GM21576 (cell line): Measurements from ENCODE around the gene ENTHD1.

Experiments used
- ATAC-seq: cut with Tn5 transposase; IDR thresholded peaks from one replicate; pipeline ENCODE4 v1.9.1; 2021; ENCODE audit warnings: mild to moderate bottlenecking, moderate library complexity; ENCODE audit not compliant: unreplicated experiment

Gene ENTHD1

GRCh38 chr22:39800790-39801520 lies 92.6 kb downstream of the ENTHD1 start:
- no peak for ATAC-seq

DNA sequence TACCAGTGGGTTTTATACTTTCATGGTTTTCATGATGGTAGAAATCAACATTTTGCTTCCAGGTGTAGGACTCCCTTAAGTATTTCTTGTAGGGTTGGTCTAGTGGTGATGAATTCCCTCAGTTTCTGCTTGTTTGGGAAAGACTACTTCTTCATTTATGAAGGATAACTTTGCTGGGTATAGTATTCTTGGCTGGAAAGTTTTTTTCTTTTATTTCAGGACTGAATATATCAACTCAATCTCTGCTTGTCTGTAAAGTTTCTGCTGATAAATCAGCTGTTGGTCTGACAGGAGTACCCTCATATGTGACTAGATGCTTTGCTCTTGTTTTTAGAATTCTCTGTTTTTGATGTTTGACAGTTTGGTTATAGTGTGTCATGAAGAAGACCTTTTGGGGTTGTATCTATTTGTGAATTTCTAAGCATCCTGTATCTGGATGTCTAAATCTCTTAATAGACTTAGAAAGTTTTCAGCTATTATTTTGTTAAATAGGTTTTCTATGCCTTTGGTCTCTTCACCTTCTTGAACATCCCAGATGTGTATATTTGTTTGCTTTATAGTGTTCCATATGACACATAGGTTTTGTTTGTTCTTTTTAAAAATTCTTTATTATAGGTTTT lies 95.9 kb downstream of the ENTHD1 start:
- no peak for ATAC-seq

- ATAC-seq: no peak
These were observed 103.8 kb downstream of the ENTHD1 start for GRCh38 chr22:39789788-39790187.

- ATAC-seq: no peak
These were observed 108.3 kb downstream of the ENTHD1 start for GRCh38 chr22:39785232-39785631.

GRCh38 chr22:39777716-39778454 lies 115.7 kb downstream of the ENTHD1 start:
- ATAC-seq: no peak

DNA sequence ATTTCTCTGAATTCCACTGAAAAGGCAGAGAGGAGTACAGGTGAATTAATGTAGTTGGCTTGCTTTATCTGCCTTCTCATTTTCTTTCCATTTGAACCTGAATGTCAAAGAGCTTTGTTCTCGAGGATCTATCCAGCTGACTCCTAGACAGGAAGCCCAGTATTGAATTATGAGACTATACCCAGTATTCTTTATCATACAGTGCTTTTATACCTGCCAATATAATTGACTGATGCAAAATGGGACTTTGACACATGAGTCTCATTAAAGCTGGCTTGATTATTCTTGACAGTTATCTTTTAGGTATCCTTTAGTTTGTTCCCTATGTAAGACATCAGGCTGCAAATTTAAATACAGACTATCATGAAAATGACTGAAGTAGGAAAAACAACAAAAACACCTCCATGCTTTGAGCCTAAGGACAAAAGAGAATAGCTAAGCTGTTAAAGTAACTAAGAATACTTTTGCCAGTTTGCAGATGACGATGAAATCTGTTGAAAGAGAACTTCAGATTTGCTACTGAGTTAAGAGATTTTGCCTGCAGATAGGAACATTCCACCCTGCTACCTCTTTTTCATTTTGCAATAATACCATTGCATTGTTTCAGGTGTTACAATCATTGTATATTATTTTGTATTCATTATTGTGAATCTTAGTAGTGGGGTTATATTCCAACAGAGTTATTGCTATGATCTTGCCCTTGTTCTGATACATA lies 117.1 kb downstream of the ENTHD1 start:
- no peak for ATAC-seq

DNA sequence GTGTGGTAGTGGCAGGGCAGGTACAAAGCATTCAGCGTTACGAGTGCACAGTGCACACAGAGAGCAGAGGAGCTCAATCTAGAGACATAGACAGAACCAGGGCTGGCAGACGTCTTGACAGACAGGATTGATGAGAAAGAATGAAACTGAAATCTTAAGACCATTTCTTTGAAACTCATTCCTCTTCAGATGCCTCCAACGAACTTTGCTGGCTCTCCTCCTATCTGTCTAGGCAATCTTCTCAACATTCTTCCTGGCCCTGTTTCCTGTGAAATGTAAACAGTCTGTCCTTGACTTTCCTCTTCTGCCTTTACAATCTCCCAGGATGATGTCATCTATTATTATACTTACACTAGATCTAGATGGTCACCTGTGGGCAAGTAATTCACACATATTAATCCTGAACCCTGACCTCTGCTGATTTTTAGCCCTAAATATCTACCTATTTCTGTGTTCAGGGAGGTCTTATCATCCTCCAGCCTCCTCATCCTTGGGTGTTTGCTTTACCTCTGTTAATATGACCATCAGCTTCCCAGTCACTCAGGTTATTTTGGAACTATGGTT lies 119.5 kb downstream of the ENTHD1 start:
- peak; percentile 81 for ATAC-seq

GRCh38 chr22:39773503-39773902 lies 120.1 kb downstream of the ENTHD1 start:
- no peak for ATAC-seq

DNA sequence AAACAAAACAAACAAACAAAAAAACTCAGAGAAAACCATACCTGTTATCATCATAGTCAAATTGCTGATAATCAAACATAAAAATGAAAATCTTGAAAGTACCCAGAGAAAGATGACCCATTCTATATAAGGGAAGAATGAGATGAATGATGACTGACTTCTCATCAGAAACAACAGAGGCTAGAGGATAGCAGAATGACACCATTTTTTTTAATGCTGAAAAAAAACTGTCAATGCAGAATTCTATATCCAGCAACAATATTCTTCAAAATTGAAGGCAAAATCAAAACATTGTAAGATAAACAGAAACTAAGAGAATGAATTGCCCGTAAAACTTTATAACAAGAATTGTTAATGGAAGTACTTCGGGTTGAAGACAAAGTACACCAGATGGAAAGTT lies 122.1 kb downstream of the ENTHD1 start:
- no peak for ATAC-seq

DNA sequence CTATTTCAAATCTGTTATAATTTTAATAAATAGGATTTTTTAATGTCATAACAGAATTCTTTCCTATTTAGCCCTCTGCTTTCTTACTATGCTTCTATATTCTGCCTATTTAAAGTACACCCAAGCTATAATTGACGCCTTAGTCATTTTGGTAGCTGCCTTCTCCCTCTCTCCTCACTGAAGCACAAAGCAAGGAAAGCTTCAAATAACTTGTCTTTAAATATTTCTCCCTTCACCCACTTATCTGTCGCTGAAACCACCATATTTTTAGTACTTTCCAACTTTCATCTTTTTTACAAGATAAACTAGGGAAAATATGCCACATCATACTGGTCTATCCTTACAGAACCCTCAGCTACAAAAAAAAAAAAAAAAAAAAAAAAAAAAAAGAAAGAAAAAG lies 127.9 kb downstream of the ENTHD1 start:
- ATAC-seq: no peak

- ATAC-seq: no peak
These were observed 128.5 kb downstream of the ENTHD1 start for GRCh38 chr22:39765046-39765445.

DNA sequence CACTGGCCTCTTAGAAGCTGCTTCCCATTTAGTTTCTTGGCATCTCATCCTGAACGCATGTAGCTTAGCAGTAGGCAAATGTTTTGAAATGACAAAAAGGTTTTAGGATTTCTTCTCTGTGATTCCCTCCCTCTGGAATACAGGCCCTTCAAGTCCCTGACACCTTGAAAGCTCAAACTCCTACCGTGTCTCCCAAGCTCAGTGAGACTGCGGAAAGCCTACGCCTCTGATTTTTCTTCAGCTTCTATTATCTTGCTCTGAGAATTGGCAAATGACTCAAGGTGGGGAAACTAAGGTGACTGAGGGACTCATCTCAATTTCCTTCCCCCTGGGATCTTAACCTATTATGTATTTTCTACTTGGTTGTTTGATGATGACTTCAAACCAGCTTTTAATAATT lies 130.3 kb downstream of the ENTHD1 start:
- ATAC-seq: no peak

GRCh38 chr22:39750759-39751158 lies 142.8 kb downstream of the ENTHD1 start:
- no peak for ATAC-seq

DNA sequence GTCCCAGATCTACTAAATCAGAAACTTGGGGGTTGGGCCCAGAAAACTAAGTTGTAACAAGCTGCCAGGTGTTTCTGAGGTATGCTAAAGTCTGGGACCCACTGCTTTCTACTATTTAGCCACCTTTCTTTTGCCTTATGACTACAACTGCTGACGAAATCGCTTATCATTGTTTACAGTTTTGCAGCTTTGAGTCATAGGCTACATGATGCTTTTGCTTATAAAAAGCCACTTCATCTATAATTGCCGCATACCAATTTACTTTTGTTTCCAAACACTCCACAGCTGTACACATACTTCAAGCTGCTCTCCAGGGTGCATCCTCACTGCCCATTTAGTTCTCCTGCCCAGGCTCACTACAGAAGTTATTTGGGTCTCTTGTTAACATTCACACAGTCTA lies 144.7 kb downstream of the ENTHD1 start:
- no peak for ATAC-seq

DNA sequence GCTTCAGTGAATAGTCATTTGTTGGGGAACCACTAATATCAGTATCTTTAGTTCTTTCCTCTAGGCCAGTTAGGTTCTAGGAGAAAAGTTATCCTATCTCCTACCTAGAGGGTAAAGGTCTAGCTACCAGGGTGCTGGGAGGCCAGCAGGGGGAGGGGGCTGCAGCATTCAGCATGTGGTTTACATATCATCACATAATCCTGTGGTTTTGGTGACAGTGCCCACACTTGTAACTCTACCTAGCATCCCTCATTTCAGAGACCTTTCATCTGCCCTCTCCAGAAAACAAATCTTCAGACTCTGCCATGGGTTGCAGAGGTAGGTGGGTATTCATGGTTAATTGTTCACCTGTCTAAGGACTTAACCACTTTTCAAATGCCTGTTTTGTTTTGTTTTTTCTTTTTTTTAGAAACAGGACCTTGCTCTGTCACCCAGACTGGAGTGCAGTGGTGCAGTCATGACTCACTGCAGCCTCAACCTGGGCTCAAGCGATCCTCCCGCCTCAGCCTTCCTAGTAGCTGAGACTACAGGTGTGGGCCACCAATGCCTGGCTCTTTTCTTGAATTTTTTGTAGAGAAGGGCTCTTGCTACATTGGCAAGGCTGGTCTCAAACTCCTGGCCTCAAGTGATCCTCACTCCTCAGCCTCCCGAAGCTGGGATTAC lies 146.8 kb downstream of the ENTHD1 start:
- ATAC-seq: no peak

GRCh38 chr22:39745789-39746188 lies 147.8 kb downstream of the ENTHD1 start:
- ATAC-seq: no peak

GRCh38 chr22:39744353-39744752 lies 149.2 kb downstream of the ENTHD1 start:
- ATAC-seq: no peak

DNA sequence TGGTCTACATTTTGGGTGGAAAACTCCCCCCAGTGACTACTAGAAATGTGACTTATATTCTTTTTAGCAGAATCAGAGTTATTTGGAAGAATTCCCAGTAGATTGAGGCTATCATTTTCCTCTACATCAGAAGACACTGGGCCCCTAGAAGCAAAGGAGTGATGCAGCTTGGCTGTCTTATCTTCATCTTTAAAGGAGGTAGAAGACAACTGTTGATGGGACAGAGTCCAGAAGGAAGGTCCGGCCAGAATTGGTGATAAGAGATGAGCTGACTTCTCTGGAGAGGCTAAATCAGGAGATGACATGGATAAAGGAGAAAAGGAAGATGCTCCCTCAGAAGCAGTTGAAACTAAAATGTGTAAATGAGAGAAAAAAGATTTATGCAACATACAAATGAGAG lies 149.6 kb downstream of the ENTHD1 start:
- ATAC-seq: no peak

DNA sequence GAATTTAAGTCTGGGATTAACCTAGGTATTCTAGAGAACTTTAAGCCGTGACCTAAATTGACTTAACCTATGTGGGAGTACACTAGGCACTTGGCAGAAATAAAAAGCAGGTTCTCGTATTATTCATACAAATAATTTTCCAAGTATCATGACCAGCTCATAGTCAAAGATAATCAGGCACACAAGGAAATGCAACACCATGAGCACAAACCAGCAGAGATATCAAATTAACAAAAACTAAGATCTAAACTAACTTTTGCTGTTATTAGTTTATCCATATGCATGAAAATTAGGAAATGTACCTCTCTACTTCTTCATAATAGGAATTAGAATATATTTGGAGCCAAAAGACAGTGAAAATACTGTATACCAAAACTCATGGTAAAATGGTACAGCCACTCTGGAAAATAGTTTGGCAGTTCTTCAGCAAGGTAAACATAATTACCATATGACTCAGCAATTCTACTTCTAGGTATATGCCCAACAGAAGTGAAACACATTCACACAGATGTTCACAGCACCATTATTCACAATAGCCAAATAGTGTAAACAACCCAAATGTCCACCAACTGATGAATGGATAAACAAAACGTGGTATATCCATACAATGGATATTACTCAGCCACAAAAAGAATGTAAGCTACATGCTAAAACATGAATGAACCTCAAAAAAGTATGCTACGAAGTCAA lies 154.1 kb downstream of the ENTHD1 start:
- ATAC-seq: no peak

- no peak for ATAC-seq
These were observed 154.8 kb downstream of the ENTHD1 start for GRCh38 chr22:39738746-39739145.
